Measurements from ENCODE around the gene NAXD. TPM values are rescaled to one million over a fixed set of nuclear protein-coding genes. Genes with fewer than 3 reads are reported as not detected.

The NAXD gene
- total RNA-seq, 4 donors from 2014 or later = 26.0 to 37.9 (median 35.4) TPM

DNA sequence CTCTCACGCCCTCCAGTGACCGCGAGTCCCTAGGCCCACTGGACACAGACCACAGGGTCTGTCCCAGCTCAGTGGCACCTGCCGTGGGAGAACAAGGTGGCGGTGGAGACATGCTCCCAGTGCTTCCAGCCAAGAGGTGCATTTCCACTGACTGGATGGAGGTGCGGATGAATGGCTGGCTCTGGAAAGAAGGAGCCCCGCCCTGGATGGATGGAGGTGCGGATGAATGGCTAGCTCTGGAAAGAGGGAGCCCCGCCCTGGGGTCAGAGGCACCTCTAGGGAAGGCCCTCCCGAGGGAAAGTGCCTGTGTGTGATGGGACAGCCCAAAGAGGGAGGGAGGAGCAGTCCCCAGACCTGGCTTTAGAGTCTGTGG, 32.0 kb downstream of the NAXD start:
- Histone ChIP-seq H3K36me3 (no peaks in the 10 kb centered on the region), H3K4me3 (no peak overlapping the region), H3K9me3 (no peaks in the 10 kb centered on the region), H3K27ac (no peak overlapping the region), H3K4me1 (no peaks in the 10 kb centered on the region), H3K27me3 (no peaks in the 10 kb centered on the region)
- intact Hi-C loops (cut with DNase I; ENCODE audit: low total_unique reads) = no loop called here
- DNase-seq = no peak
- TF ChIP-seq POLR2A (IDR thresholded peaks at IDR 0.05) (no peak), CTCF (IDR thresholded peaks at IDR 0.05) (no peak)

GRCh38 chr13:110648146-110648819, 32.9 kb downstream of the NAXD start:
- no peaks in the 10 kb centered on the region for H3K27me3 ChIP-seq
- H3K4me3 ChIP-seq = no peak overlapping the region
- H3K27ac ChIP-seq = no peak overlapping the region
- no peaks in the 10 kb centered on the region for H3K36me3 ChIP-seq
- H3K9me3 ChIP-seq = no peaks in the 10 kb centered on the region
- no peak for DNase-seq
- intact Hi-C loops (cut with DNase I; ENCODE audit: low total_unique reads) = no loop called here
- no peak for TF ChIP-seq POLR2A (IDR thresholded peaks at IDR 0.05)
- no peak for TF ChIP-seq CTCF (IDR thresholded peaks at IDR 0.05)
- no peaks in the 10 kb centered on the region for H3K4me1 ChIP-seq

- no peak overlapping the region for H3K4me3 ChIP-seq
- intact Hi-C loops (cut with DNase I; ENCODE audit: low total_unique reads) = no loop called here
- DNase-seq = no peak
- H3K36me3 ChIP-seq = no peaks in the 10 kb centered on the region
- H3K4me1 ChIP-seq = no peaks in the 10 kb centered on the region
- H3K27ac ChIP-seq = no peak overlapping the region
- TF ChIP-seq POLR2A (IDR thresholded peaks at IDR 0.05) = no peak
- TF ChIP-seq CTCF (IDR thresholded peaks at IDR 0.05) = no peak
- H3K27me3 ChIP-seq = no peaks in the 10 kb centered on the region
- H3K9me3 ChIP-seq = no peaks in the 10 kb centered on the region
Measured at GRCh38 chr13:110648848-110649421, 33.6 kb downstream of the NAXD start.

DNA sequence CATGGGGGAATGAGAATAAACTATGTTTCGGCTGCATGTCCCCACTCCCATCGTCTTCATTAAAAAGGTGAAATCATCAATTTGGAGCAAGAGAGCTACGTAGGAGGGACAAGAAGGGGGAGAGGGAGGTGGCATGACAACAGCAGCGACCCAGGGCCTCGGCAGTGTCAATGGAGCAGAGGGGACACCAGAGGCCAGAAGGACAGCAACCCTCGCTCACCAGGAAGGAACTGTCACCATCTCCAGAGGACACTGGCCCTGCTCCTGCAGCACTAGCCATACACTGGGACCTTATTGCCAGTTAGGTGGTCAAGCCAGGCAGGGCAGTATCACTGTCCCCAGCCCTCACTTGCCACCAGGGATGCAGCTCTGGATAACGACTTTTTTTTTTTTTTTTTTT, 34.2 kb downstream of the NAXD start:
- Histone ChIP-seq H3K4me1 (no peaks in the 10 kb centered on the region), H3K9me3 (no peaks in the 10 kb centered on the region), H3K4me3 (no peak overlapping the region), H3K36me3 (no peaks in the 10 kb centered on the region), H3K27ac (no peak overlapping the region), H3K27me3 (no peaks in the 10 kb centered on the region)
- DNase-seq = no peak
- intact Hi-C loops (cut with DNase I; ENCODE audit: low total_unique reads) = no loop called here
- TF ChIP-seq CTCF (IDR thresholded peaks at IDR 0.05) = no peak
- no peak for TF ChIP-seq POLR2A (IDR thresholded peaks at IDR 0.05)

DNA sequence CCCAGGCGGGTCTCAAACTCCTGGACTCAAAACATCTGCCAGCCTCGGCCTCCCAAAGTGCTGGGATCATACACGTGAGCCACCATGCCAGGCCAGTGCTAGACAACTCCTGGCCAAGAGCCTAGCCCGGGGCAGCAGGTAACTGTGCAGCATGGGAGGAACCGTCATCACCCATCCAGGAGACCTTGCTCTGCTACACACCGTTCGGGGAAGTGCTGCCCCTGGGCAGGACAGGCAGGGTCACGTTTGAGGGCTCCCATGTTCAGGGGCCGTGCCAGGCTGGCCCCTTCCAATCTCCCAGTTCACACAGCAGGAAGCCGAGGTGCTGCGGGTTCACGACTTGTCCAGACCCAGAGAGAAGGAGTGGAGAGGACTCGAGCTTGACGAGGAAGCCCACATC, 35.1 kb downstream of the NAXD start:
- Histone ChIP-seq H3K27me3 (no peaks in the 10 kb centered on the region), H3K27ac (no peak overlapping the region), H3K9me3 (no peaks in the 10 kb centered on the region), H3K36me3 (no peaks in the 10 kb centered on the region), H3K4me1 (no peaks in the 10 kb centered on the region), H3K4me3 (no peak overlapping the region)
- TF ChIP-seq POLR2A (IDR thresholded peaks at IDR 0.05) (no peak), CTCF (IDR thresholded peaks at IDR 0.05) (no peak)
- DNase-seq = no peak
- intact Hi-C loops (cut with DNase I; ENCODE audit: low total_unique reads) = no loop called here

Measured in uterus (tissue), 4 donors.